ENCODE data around the gene TTYH3.

TTYH3 gene

DNA sequence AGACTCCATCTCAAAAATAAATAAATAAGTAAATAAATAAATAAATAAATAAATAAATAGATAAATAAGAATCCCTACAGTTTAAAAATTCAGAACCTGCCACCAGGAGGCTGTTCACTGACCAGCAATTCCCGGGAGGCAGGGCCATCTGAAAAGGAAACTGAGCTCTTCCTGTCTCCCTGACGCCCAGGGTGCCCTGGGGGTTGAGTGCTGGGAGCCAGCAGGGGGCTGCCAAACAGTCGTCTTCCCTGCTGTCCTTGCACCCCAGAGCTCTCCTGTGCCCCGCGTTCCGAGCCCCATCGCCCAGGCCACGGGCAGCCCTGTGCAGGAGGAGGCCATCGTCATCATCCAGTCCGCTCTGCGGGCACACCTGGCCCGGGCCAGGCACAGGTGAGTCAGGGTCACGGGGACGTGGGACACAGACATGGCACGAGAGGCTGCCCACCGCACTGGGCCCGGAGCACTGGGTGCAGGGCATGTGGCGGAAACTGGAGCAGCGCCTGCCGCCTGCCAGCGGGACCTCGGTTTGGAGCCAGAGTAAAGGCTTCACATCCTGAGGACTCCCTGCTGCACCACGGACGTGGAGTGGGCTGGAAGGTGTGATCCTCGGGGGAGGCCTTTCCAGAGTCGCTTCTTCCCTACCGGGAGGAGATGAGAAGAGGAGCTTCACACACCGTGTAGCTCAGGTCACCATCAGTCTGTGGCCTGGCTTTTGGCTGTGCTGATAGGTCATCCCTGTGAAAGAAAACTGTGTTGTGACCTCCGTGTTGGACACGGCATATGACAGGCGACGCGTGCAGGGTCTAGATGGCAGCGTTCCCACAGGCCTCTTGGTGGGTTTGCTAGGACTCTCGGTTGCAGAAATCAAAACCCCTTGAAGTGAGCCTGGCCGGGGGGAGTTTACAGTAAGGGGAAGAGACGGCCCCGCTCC, 25.9 kb upstream of the TTYH3 start:
- Histone ChIP-seq H3K4me3 (IDR thresholded peaks at IDR 0.05; ENCODE audit: insufficient read depth, low read depth, low read length) (no peak overlapping the region), H3K4me2 (no peak overlapping the region), H3K27me3 (ENCODE audit: insufficient read depth, low read depth) (no peaks in the 10 kb centered on the region), H3K36me3 (ENCODE audit: insufficient read depth) (no peaks in the 10 kb centered on the region), H4K20me1 (ENCODE audit: insufficient read depth) (no peaks in the 10 kb centered on the region), H3K79me2 (ENCODE audit: insufficient read depth, low read depth) (no peaks in the 10 kb centered on the region), H3K27ac (no peak overlapping the region), H3K4me1 (ENCODE audit: low read depth, poor library complexity, severe bottlenecking) (no peaks in the 10 kb centered on the region), H2AFZ (ENCODE audit: low read depth) (no peak overlapping the region), H3K9ac (no peak overlapping the region)
- TF ChIP-seq, protein P1, sequence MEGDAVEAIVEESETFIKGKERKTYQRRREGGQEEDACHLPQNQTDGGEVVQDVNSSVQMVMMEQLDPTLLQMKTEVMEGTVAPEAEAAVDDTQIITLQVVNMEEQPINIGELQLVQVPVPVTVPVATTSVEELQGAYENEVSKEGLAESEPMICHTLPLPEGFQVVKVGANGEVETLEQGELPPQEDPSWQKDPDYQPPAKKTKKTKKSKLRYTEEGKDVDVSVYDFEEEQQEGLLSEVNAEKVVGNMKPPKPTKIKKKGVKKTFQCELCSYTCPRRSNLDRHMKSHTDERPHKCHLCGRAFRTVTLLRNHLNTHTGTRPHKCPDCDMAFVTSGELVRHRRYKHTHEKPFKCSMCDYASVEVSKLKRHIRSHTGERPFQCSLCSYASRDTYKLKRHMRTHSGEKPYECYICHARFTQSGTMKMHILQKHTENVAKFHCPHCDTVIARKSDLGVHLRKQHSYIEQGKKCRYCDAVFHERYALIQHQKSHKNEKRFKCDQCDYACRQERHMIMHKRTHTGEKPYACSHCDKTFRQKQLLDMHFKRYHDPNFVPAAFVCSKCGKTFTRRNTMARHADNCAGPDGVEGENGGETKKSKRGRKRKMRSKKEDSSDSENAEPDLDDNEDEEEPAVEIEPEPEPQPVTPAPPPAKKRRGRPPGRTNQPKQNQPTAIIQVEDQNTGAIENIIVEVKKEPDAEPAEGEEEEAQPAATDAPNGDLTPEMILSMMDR (conservative IDR thresholded peaks at IDR 0.05; ENCODE audit: low read depth, low read length) = no peak

DNA sequence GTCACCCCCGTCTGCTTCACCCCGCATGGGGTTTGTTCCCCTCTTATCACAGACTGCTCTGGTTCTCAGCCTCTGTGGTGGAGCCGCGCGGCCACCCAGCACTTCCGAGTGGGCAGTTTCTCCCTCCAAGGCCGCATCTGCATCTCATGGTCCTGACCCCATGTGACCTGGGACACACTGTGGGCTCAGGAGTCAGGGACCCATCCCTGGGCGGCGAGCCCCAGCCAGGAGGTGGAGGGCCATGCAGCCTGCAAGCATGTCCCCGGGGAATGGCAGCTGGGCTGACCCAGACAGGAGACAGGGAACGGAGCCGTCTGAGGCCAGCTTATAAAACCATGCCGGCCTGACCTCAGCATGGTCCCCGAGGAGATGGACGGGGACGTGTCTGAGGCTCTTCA, 25.2 kb upstream of the TTYH3 start:
- Histone ChIP-seq H3K36me3 (ENCODE audit: insufficient read depth) (no peaks in the 10 kb centered on the region), H3K4me1 (ENCODE audit: low read depth, poor library complexity, severe bottlenecking) (no peaks in the 10 kb centered on the region), H2AFZ (ENCODE audit: low read depth) (no peak overlapping the region), H3K9ac (no peak overlapping the region), H3K4me2 (no peak overlapping the region), H3K27me3 (ENCODE audit: insufficient read depth, low read depth) (no peaks in the 10 kb centered on the region), H4K20me1 (ENCODE audit: insufficient read depth) (no peaks in the 10 kb centered on the region), H3K79me2 (ENCODE audit: insufficient read depth, low read depth) (no peaks in the 10 kb centered on the region), H3K27ac (no peak overlapping the region), H3K4me3 (IDR thresholded peaks at IDR 0.05; ENCODE audit: insufficient read depth, low read depth, low read length) (no peak overlapping the region)
- TF ChIP-seq, protein P1 (conservative IDR thresholded peaks at IDR 0.05; ENCODE audit: low read depth, low read length) = no peak

DNA sequence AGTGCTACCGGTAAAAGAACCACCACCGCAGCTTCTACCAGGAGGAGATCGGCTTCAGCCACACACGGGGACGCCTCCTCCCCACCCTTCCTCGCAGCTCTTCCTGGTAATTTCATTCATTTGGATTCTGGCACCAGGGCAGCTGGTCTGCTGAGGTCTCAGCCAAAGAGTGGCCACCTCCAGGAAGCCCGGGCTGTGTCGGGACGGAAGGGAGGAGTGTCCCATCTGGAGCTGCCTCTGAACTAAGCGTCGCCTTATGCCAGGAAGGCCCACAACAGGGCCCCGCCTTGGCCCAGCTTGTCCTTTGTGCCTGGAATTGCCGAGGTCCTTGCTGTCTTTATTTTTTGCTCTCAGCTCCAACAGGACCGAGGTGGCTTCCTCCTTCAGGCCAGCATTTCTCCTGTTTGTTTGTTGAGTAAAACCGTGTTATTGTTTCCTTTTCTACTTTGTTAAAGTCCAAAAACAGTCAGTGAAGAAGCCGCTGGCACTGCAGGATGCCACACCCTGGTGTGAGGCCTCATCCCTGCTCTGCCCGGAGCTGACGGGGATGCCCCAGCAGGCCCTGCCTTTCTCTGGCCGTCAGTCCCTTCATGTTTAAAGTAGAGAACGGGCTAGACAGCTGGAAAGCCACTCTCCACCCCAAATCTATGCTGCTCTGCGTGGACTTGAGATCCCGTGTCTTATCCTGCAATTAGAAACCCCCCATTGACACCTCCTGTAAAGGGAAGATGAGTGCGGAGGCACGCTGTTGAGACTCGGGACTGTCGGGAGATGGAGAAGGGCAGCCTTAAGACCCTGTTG, 24.5 kb upstream of the TTYH3 start:
- TF ChIP-seq, protein P1 (conservative IDR thresholded peaks at IDR 0.05; ENCODE audit: low read depth, low read length) = no peak
- Histone ChIP-seq H3K9ac (no peak overlapping the region), H3K4me1 (ENCODE audit: low read depth, poor library complexity, severe bottlenecking) (no peaks in the 10 kb centered on the region), H3K36me3 (ENCODE audit: insufficient read depth) (no peaks in the 10 kb centered on the region), H3K79me2 (ENCODE audit: insufficient read depth, low read depth) (no peaks in the 10 kb centered on the region), H3K27ac (no peak overlapping the region), H3K27me3 (ENCODE audit: insufficient read depth, low read depth) (no peaks in the 10 kb centered on the region), H2AFZ (ENCODE audit: low read depth) (no peak overlapping the region), H4K20me1 (ENCODE audit: insufficient read depth) (no peaks in the 10 kb centered on the region), H3K4me3 (IDR thresholded peaks at IDR 0.05; ENCODE audit: insufficient read depth, low read depth, low read length) (no peak overlapping the region), H3K4me2 (no peak overlapping the region)

DNA sequence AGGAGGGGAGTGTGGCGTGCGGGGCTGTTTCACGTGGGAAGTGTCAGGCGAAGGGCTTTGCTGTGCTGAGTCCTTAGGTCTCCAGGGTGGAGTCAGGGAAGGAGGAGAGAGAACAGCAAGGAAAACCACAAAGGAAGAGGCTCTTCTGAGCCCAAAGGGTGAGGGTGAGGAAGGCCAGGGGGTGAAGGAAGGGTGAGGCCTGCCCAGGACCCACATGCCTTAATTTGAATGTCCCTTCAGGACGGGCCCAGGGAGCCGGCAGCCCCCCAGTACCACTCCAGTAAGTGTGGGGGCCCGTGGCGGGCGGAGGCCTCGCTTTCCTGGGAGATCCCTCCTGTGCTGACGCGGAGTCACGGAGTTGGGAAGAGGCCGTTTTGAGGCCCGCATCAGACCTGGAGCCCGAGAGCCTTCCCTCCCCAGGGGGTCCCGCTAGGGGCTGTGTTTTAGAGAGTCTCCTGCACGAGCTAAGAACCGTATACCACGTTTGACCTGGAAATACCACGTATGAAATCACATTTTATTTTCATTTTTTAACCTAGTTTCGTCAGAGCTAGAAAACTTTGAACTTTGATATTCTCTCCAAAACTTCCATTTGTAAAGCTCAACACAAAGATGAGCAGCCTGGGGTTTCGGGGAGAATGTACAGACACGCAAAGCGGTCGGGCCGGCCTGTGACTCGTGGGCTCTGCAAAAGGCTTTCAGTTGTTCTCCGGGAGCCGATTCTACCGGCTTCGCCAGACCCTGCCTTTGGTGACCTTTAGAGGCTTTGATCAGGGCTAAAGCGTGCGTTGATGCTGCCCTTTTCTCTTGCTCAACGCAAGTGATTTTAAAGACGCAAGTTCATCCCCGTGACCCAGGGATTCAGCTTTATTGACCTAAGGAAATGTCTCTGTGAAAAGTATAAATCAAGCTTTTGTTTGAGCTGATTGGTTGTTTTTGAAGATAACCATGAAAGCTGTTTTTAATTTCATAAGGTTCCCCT, 23.6 kb upstream of the TTYH3 start:
- H4K20me1 ChIP-seq (ENCODE audit: insufficient read depth) = no peaks in the 10 kb centered on the region
- no peaks in the 10 kb centered on the region for H3K4me1 ChIP-seq (ENCODE audit: low read depth, poor library complexity, severe bottlenecking)
- no peak overlapping the region for H3K4me3 ChIP-seq (IDR thresholded peaks at IDR 0.05; ENCODE audit: insufficient read depth, low read depth, low read length)
- no peak overlapping the region for H3K4me2 ChIP-seq
- H3K27ac ChIP-seq = no peak overlapping the region
- H3K9ac ChIP-seq = no peak overlapping the region
- H3K27me3 ChIP-seq (ENCODE audit: insufficient read depth, low read depth) = no peaks in the 10 kb centered on the region
- TF ChIP-seq, protein P1 (conservative IDR thresholded peaks at IDR 0.05; ENCODE audit: low read depth, low read length) = no peak
- H3K79me2 ChIP-seq (ENCODE audit: insufficient read depth, low read depth) = no peaks in the 10 kb centered on the region
- no peak overlapping the region for H2AFZ ChIP-seq (ENCODE audit: low read depth)
- H3K36me3 ChIP-seq (ENCODE audit: insufficient read depth) = no peaks in the 10 kb centered on the region
